B cell (primary cell): Measurements from ENCODE around the gene PRKN. TPM values are rescaled to one million over a fixed set of nuclear protein-coding genes. Genes with fewer than 3 reads are reported as not detected.

Experiments
- ATAC-seq: fragments of 200-7000 bp; cut with Tn5 transposase; one replicate; pipeline ENCODE4 v1.10.0; 2021; ENCODE audit warnings: low read depth, mild to moderate bottlenecking, moderate number of reproducible peaks, moderate library complexity
- CTCF ChIA-PET: fragments of 350-600 bp; sonication (Branson Sonifier 250); formaldehyde crosslinking; loops from one replicate; lab custom pipeline; 2021; ENCODE audit warnings: antibody characterized with exemption, inconsistent platforms; lab: Charles Lee
- POLR2A ChIA-PET: fragments of 350-600 bp; sonication (Branson Sonifier 250); formaldehyde crosslinking; loops from one replicate; lab custom pipeline; 2021; ENCODE audit warnings: antibody characterized with exemption; lab: Charles Lee
- DNase-seq: peaks from one replicate; pipeline ENCODE4 v3.0.0; 2013
- H2AFZ ChIP-seq: 2 replicates; pipeline ENCODE4 v1.6.1; 2012; ENCODE audit warnings: mild to moderate bottlenecking, low read depth, low read length; ENCODE audit not compliant: insufficient read depth, poor library complexity, severe bottlenecking
- H3K27ac ChIP-seq, 2 donors: 1 replicate in 1 of 2; 2 replicates in 1 of 2; pipeline ENCODE4 v1.5.1; 2012 to 2013; ENCODE audit warnings: low read length in 2 of 2, mild to moderate bottlenecking in 2 of 2, moderate library complexity in 1 of 2
- H3K27me3 ChIP-seq, 4 experiments: fragments of 200-600 bp in 1 of 4; sonication (generic) in 1 of 4; replicated peaks in 1 of 4; 1 replicate in 2 of 4; 2 replicates in 2 of 4; pipeline versions ENCODE4 v1.6.1 to v1.7.0; 2013 to 2016; ENCODE audit warnings: low read length in 3 of 4, mild to moderate bottlenecking in 2 of 4, mixed read lengths in 1 of 4, moderate library complexity in 1 of 4; ENCODE audit not compliant: insufficient read depth in 4 of 4, control insufficient read depth in 3 of 4; ENCODE audit errors: control extremely low read depth in 1 of 4
- H3K36me3 ChIP-seq, 2 experiments: replicated peaks in 1 of 2; 1 replicate in 1 of 2; 2 replicates in 1 of 2; pipeline versions ENCODE4 v1.6.1 to v1.7.1; 2013; ENCODE audit warnings: low read length in 1 of 2; ENCODE audit not compliant: insufficient read depth in 2 of 2, control insufficient read depth in 1 of 2; ENCODE audit errors: control extremely low read depth in 1 of 2, extremely low read depth in 1 of 2
- H3K4me1 ChIP-seq, 2 donors: fragments of 200-600 bp in 1 of 2; sonication (generic) in 1 of 2; 1 replicate in 1 of 2; 2 replicates in 1 of 2; pipeline versions ENCODE4 v1.5.1 to v1.6.1; 2013 to 2017; ENCODE audit warnings: low read length in 2 of 2; ENCODE audit not compliant: control insufficient read depth in 2 of 2, insufficient read depth in 2 of 2
- H3K4me2 ChIP-seq: replicated peaks from 2 replicates; pipeline ENCODE3; 2012; ENCODE audit warnings: mild to moderate bottlenecking, low read depth, low read length; ENCODE audit not compliant: poor library complexity, severe bottlenecking
- H3K4me3 ChIP-seq, 5 experiments: fragments of 200-600 bp in 1 of 5; sonication (generic) in 1 of 5; 1 replicate in 3 of 5; 2 replicates in 2 of 5; pipeline versions ENCODE4 v1.5.1 to v1.7.0; 2011 to 2016; ENCODE audit warnings: low read length in 4 of 5, mild to moderate bottlenecking in 4 of 5, low read depth in 2 of 5, control low read depth in 1 of 5, moderate library complexity in 1 of 5; ENCODE audit not compliant: insufficient read depth in 1 of 5; ENCODE audit errors: control extremely low read depth in 1 of 5, extremely low read depth in 1 of 5
- H3K79me2 ChIP-seq: fragments of 200-600 bp; sonication (generic); one replicate; pipeline ENCODE4 v1.6.0; 2016; ENCODE audit warnings: low read length; ENCODE audit not compliant: control insufficient read depth, insufficient read depth
- H3K9ac ChIP-seq: fragments of 200-600 bp; sonication (generic); 2 replicates; pipeline ENCODE4 v1.6.1; 2017; ENCODE audit warnings: mild to moderate bottlenecking, low read length, moderate library complexity
- H3K9me3 ChIP-seq, 3 donors: one replicate each; pipeline versions ENCODE4 v1.6.1 to v1.7.1; 2013; ENCODE audit warnings: low read length in 2 of 3; ENCODE audit not compliant: control insufficient read depth in 2 of 3, insufficient read depth in 1 of 3; ENCODE audit errors: control extremely low read depth in 1 of 3
- H4K20me1 ChIP-seq: 2 replicates; pipeline ENCODE4 v1.6.0; 2012; ENCODE audit warnings: mild to moderate bottlenecking, low read length; ENCODE audit not compliant: insufficient read depth, control insufficient read depth, poor library complexity, severe bottlenecking
- H3K27ac Mint-ChIP-seq: one replicate; pipeline ENCODE4 v1.8.0; 2021; ENCODE audit warnings: mixed read lengths
- H3K27me3 Mint-ChIP-seq: one replicate; pipeline ENCODE4 v1.8.0; 2021; ENCODE audit warnings: mixed read lengths
- H3K4me1 Mint-ChIP-seq: one replicate; pipeline ENCODE4 v1.8.0; 2021; ENCODE audit warnings: mixed read lengths
- H3K4me3 Mint-ChIP-seq: one replicate; pipeline ENCODE4 v1.8.0; 2021; ENCODE audit warnings: mixed read lengths
- H3K9me3 Mint-ChIP-seq: one replicate; pipeline ENCODE4 v1.8.0; 2022; ENCODE audit warnings: mixed read lengths; ENCODE audit not compliant: insufficient read depth
- EZH2 ChIP-seq: IDR thresholded peaks from 2 replicates; pipeline ENCODE4 v1.6.1; 2012; ENCODE audit warnings: borderline replicate concordance, low read depth, mild to moderate bottlenecking, moderate library complexity, low read length; ENCODE audit not compliant: insufficient read depth, poor library complexity, severe bottlenecking
- WGBS: methylation state at CpG from one replicate; pipeline ENCODE4 v1.1.5; 2013; ENCODE audit warnings: missing lambda C conversion rate; ENCODE audit not compliant: insufficient coverage; 5-methylcytosine and 5-hydroxymethylcytosine counted together
- intact Hi-C: fragments of 100-400 bp; cut with micrococcal nuclease; formaldehyde crosslinking; loops from one replicate; pipeline ENCODE4 v1.10.0; 2022
- polyA plus RNA-seq: library from polyadenylated mRNA; depleted of rRNA; stranded (reverse); fragments of >200 nt; gene quantifications from 2 replicates; pipeline ENCODE4 v1.2.3, GENCODE V29; 2012
- total RNA-seq, 2 donors: library from RNA; stranded (reverse); fragments of 120-200 nt in 1 of 2; gene quantifications; 1 replicate in 1 of 2; 2 replicates in 1 of 2; pipeline versions ENCODE4 v1.2.3 to v1.2.4, GENCODE V29; 2013 to 2022
- TF ChIP-seq, protein P1 (sequence below): fragments of 200-600 bp; IDR thresholded peaks from one replicate; pipeline ENCODE4 v1.8.0; 2022; ENCODE audit warnings: antibody characterized with exemption, mild to moderate bottlenecking

Gene PRKN
- total and polyA plus RNA-seq, 2 donors (not counting 1 experiment from before 2014, with no cell fraction given), result 1.6 to 6.2 TPM

DNA sequence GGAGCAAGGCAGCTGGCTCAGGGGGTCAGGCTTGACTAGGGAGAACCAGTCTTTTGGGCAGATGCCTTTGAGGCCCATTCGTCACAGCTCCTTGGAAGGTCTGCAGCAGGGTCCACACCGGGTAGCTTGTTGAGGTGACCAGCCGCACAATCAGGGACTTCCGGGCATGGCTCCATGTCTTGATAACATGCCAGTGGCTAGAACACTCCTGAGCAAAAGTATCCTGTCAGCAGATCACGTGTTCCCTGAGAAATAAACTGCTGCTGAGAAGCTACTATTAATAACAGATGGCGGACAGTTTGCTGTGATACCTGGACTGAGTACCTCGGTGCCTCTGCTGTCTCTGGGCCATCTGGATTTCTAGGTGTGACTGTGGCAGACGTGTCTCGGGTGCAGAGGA is 235.9 kb downstream of the PRKN start:
- no peak overlapping the region for H2AFZ ChIP-seq
- POLR2A ChIA-PET, result no interaction called here
- H3K27me3 Mint-ChIP-seq, result no peaks in the 10 kb centered on the region

DNA sequence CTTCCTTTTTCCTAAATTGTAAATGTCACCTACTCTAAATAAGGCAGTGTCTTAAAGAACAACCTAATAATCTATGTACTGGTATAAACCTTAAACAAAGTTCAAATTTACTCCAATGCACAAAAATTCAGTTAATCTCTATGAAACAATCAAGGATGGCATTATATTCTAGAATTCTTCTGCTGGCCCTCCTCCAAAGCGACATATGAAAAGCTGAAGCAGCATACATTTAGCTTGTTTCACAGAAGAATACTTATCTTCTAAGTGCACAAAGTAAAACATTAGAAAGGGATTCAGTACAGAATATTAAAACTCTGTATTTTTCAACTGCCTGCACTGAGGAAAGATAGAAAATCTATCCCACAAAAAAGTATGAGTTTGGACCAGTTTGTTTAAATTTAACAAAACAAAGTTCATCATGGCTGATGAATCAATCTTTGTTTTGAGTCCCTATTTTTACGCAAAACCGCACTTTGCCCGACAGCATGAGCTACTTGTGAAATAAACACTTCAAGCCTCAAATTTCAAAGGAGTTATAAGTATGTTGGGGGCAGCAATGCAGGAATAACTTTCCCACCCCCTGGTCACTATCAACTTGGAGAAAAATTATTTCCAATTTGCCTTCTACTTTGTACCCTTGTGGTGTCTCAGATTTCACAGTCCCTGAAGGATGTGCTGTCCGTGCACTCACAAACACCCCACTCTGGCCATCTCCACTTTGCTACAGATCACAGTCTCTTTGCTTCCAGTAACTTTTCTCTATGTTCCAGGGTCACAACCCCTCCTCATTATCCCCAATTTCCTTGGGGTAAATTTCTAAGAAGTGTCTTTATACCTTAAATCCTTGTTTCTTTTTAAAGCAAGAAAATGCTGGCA is 238.2 kb downstream of the PRKN start:
- DNase-seq, result no peak
- Histone ChIP-seq H3K4me1 (no peaks in the 10 kb centered on the region), H3K27me3 (no peaks in the 10 kb centered on the region), H3K79me2 (no peaks in the 10 kb centered on the region), H3K4me2 (no peak overlapping the region), H4K20me1 (no peaks in the 10 kb centered on the region), H3K36me3 (no peaks in the 10 kb centered on the region), H2AFZ (no peak overlapping the region), H3K4me3 (no peak overlapping the region), H3K9ac (no peak overlapping the region), H3K9me3 (peaks cover 0 to 11% (median 0%) of the 10 kb centered on the region in 3 donors), H3K27ac (no peak overlapping the region)
- Mint-ChIP-seq H3K27ac (no peak overlapping the region), H3K4me3 (no peak overlapping the region), H3K9me3 (peaks cover 2% of the 10 kb centered on the region), H3K27me3 (no peaks in the 10 kb centered on the region), H3K4me1 (no peaks in the 10 kb centered on the region)
- 90% methylated on average over 1 of the region's 5 CpGs for WGBS
- TF ChIP-seq EZH2, result no peak
- intact Hi-C loops, result no loop called here
- ChIA-PET CTCF (no interaction called here), POLR2A (no interaction called here)
- ATAC-seq, result no peak

More for the DNA sequence above, 235.9 kb downstream of the PRKN start:
- no peaks in the 10 kb centered on the region for H3K36me3 ChIP-seq
- no peak for DNase-seq
- H3K9me3 Mint-ChIP-seq, result no peaks in the 10 kb centered on the region
- no peak overlapping the region for H3K4me3 ChIP-seq
- no peak overlapping the region for H3K4me3 Mint-ChIP-seq
- TF ChIP-seq EZH2, result no peak
- TF ChIP-seq, protein P1, sequence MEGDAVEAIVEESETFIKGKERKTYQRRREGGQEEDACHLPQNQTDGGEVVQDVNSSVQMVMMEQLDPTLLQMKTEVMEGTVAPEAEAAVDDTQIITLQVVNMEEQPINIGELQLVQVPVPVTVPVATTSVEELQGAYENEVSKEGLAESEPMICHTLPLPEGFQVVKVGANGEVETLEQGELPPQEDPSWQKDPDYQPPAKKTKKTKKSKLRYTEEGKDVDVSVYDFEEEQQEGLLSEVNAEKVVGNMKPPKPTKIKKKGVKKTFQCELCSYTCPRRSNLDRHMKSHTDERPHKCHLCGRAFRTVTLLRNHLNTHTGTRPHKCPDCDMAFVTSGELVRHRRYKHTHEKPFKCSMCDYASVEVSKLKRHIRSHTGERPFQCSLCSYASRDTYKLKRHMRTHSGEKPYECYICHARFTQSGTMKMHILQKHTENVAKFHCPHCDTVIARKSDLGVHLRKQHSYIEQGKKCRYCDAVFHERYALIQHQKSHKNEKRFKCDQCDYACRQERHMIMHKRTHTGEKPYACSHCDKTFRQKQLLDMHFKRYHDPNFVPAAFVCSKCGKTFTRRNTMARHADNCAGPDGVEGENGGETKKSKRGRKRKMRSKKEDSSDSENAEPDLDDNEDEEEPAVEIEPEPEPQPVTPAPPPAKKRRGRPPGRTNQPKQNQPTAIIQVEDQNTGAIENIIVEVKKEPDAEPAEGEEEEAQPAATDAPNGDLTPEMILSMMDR, result no peak
- H3K9me3 ChIP-seq, result peaks cover 0 to 11% (median 0%) of the 10 kb centered on the region in 3 donors
- CTCF ChIA-PET, result no interaction called here
- H3K4me1 ChIP-seq, result no peaks in the 10 kb centered on the region
- H3K27me3 ChIP-seq, result no peaks in the 10 kb centered on the region
- ATAC-seq, result no peak
- H3K27ac ChIP-seq, result no peak overlapping the region
- H3K79me2 ChIP-seq, result no peaks in the 10 kb centered on the region
- H4K20me1 ChIP-seq, result no peaks in the 10 kb centered on the region
- H3K4me2 ChIP-seq, result no peak overlapping the region
- intact Hi-C loops, result no loop called here
- no peaks in the 10 kb centered on the region for H3K4me1 Mint-ChIP-seq
- 94% methylated on average over 9 of the region's 9 CpGs for WGBS
- H3K9ac ChIP-seq, result no peak overlapping the region
- no peak overlapping the region for H3K27ac Mint-ChIP-seq
